DOHH2 (cell line): Measurements from ENCODE around the gene CLCA4.

ENCODE experiments used
- H3F3A ChIP-seq: fragments of 200-600 bp; sonication (generic), shearing (Covaris generic); 2 replicates; pipeline ENCODE4 v1.6.0; 2016; ENCODE audit warnings: antibody characterized with exemption, mild to moderate bottlenecking; ENCODE audit not compliant: control insufficient read depth, insufficient read depth
- H3K27ac ChIP-seq: fragments of 200-600 bp; sonication (generic); 2 replicates; pipeline ENCODE4 v1.5.1; 2014; ENCODE audit warnings: low read depth, mild to moderate bottlenecking, low read length, moderate library complexity
- H3K27me3 ChIP-seq: fragments of 200-600 bp; sonication (generic); 2 replicates; pipeline ENCODE4 v1.6.1; 2014; ENCODE audit warnings: mild to moderate bottlenecking, low read length, mixed read lengths; ENCODE audit not compliant: control insufficient read depth
- H3K36me3 ChIP-seq: fragments of 200-600 bp; sonication (generic); 2 replicates; pipeline ENCODE4 v1.6.1; 2014; ENCODE audit warnings: mild to moderate bottlenecking, low read length, moderate library complexity, mixed read lengths; ENCODE audit not compliant: control insufficient read depth
- H3K4me1 ChIP-seq: fragments of 200-600 bp; sonication (generic); 2 replicates; pipeline ENCODE4 v1.6.1; 2014; ENCODE audit warnings: mild to moderate bottlenecking, low read length, mixed read lengths; ENCODE audit not compliant: control insufficient read depth
- H3K4me2 ChIP-seq: fragments of 200-600 bp; sonication (generic); 2 replicates; pipeline ENCODE4 v1.6.0; 2014; ENCODE audit warnings: mild to moderate bottlenecking, low read length, moderate library complexity
- H3K4me3 ChIP-seq: fragments of 200-600 bp; sonication (generic); 2 replicates; pipeline ENCODE4 v1.5.1; 2014; ENCODE audit warnings: mild to moderate bottlenecking, low read length, mixed read lengths
- H3K79me2 ChIP-seq: fragments of 200-600 bp; sonication (generic); 2 replicates; pipeline ENCODE4 v1.6.1; 2014; ENCODE audit warnings: mild to moderate bottlenecking, low read length, mixed read lengths; ENCODE audit not compliant: control insufficient read depth
- H3K9me2 ChIP-seq: fragments of 200-600 bp; sonication (generic); replicated peaks from 2 replicates; pipeline ENCODE4 v1.6.1; 2014; ENCODE audit warnings: mild to moderate bottlenecking, low read length, mixed read lengths; ENCODE audit not compliant: control insufficient read depth
- H3K9me3 ChIP-seq: fragments of 200-600 bp; sonication (generic); 2 replicates; pipeline ENCODE4 v1.6.1; 2014; ENCODE audit warnings: antibody characterized with exemption, low read length, mixed read lengths; ENCODE audit not compliant: control insufficient read depth, insufficient read depth
- H4K20me1 ChIP-seq: fragments of 200-600 bp; sonication (generic); 2 replicates; pipeline ENCODE4 v1.6.0; 2014; ENCODE audit warnings: low read depth, mild to moderate bottlenecking, antibody characterized with exemption, low read length, moderate library complexity; ENCODE audit not compliant: control insufficient read depth, insufficient read depth
- EZH2phosphoT487 ChIP-seq: fragments of 200-600 bp; sonication (generic); IDR thresholded peaks from 2 replicates; pipeline ENCODE4 v1.6.1; 2017; ENCODE audit warnings: borderline replicate concordance, mild to moderate bottlenecking, antibody characterized with exemption, low read length, moderate library complexity, mixed read lengths
- TF ChIP-seq, protein P1 (sequence below): fragments of 200-600 bp; sonication (generic); IDR thresholded peaks from one replicate; pipeline ENCODE4 v1.5.1; 2014; ENCODE audit warnings: antibody characterized with exemption, mild to moderate bottlenecking, low read depth, low read length; ENCODE audit not compliant: poor library complexity, severe bottlenecking

The CLCA4 gene

DNA sequence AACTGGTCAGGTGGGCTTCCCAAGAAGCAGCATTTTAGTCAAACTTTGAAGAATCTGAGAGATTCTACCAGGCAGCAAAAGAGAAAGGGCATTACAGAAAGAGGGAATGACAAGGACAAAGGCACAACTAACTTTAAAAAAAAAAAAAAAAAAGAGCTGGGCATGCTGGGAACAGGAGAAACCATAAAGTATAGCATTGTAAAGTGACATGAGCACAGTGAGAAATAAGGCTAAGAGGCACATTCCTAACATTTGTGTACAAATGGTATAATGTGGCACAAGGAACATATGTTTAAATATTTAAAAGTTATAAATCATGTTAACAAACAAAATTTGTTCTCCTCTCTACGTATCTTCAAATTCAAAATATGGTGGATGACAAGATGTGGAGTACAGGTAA lies 69.6 kb downstream of the CLCA4 start:
- Histone ChIP-seq H3K27me3 (no peaks in the 10 kb centered on the region), H3K36me3 (no peaks in the 10 kb centered on the region), H4K20me1 (no peaks in the 10 kb centered on the region), H3K9me2 (no peaks in the 10 kb centered on the region), H3K4me3 (0 out of 2 replicates have a peak overlapping the region, but pooled peaks have one; percentile 6), H3K9me3 (peaks cover 10% of the 10 kb centered on the region; the same call in 1 of the 2 replicates), H3F3A (no peaks in the 10 kb centered on the region), H3K79me2 (no peaks in the 10 kb centered on the region), H3K4me2 (peak overlapping the region; percentile 61), H3K4me1 (peaks cover 24% of the 10 kb centered on the region), H3K27ac (no peak overlapping the region)
- TF ChIP-seq, protein P1, sequence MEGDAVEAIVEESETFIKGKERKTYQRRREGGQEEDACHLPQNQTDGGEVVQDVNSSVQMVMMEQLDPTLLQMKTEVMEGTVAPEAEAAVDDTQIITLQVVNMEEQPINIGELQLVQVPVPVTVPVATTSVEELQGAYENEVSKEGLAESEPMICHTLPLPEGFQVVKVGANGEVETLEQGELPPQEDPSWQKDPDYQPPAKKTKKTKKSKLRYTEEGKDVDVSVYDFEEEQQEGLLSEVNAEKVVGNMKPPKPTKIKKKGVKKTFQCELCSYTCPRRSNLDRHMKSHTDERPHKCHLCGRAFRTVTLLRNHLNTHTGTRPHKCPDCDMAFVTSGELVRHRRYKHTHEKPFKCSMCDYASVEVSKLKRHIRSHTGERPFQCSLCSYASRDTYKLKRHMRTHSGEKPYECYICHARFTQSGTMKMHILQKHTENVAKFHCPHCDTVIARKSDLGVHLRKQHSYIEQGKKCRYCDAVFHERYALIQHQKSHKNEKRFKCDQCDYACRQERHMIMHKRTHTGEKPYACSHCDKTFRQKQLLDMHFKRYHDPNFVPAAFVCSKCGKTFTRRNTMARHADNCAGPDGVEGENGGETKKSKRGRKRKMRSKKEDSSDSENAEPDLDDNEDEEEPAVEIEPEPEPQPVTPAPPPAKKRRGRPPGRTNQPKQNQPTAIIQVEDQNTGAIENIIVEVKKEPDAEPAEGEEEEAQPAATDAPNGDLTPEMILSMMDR: no peak
- TF ChIP-seq EZH2phosphoT487: no peak

DNA sequence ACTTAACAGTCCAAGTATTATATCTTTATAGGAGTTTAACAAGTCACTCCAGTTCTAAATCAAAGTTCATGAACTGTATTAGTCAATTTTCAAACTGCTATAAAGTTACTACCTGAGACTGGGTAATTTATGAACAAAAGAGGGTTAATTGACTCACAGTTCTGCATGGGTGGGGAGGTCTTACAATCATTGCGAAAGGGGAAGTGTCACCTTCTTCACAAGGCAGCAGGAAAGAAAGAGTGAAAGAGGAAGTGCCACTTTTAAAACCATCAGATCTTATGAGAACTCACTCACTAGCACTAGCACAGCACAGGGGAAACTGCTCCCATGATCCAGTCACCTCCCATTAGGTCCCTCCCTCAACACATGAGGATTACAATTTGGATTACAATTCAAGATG lies 70.0 kb downstream of the CLCA4 start:
- Histone ChIP-seq H3K4me2 (peak overlapping the region; percentile 61), H3K79me2 (no peaks in the 10 kb centered on the region), H3K27ac (peak overlapping the region; percentile 44), H4K20me1 (no peaks in the 10 kb centered on the region), H3K9me3 (peaks cover 10% of the 10 kb centered on the region; the same call in 1 of the 2 replicates), H3K36me3 (no peaks in the 10 kb centered on the region), H3K27me3 (no peaks in the 10 kb centered on the region), H3K4me3 (peak overlapping the region; percentile 40), H3K9me2 (no peaks in the 10 kb centered on the region), H3F3A (no peaks in the 10 kb centered on the region), H3K4me1 (peaks cover 24% of the 10 kb centered on the region)
- TF ChIP-seq, protein P1: no peak
- TF ChIP-seq EZH2phosphoT487: no peak

DNA sequence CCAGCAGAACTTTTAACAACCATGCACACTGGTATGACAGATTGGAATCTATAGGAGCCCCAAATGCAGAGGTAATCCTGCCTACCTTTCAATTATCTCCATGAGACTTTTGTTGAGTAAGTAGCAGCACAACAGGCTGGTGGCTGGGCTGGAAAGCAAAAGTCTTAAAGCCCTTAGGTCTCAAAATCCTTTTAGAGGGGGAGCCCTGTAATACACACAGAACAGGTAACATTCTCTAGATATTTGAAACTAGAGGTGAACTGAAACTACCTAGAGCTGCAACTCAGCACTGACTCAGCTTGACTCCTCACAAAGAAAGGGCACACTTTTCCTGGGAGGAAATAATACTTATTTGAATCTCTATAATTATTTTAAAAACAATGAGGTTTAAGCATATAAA lies 71.5 kb downstream of the CLCA4 start:
- Histone ChIP-seq H3F3A (no peaks in the 10 kb centered on the region), H4K20me1 (no peaks in the 10 kb centered on the region), H3K4me2 (no peak overlapping the region), H3K27ac (no peak overlapping the region), H3K4me1 (peaks cover 24% of the 10 kb centered on the region), H3K4me3 (no peak overlapping the region), H3K9me2 (no peaks in the 10 kb centered on the region), H3K36me3 (no peaks in the 10 kb centered on the region), H3K27me3 (no peaks in the 10 kb centered on the region), H3K9me3 (peaks cover 10% of the 10 kb centered on the region; the same call in 1 of the 2 replicates), H3K79me2 (no peaks in the 10 kb centered on the region)
- TF ChIP-seq, protein P1: no peak

DNA sequence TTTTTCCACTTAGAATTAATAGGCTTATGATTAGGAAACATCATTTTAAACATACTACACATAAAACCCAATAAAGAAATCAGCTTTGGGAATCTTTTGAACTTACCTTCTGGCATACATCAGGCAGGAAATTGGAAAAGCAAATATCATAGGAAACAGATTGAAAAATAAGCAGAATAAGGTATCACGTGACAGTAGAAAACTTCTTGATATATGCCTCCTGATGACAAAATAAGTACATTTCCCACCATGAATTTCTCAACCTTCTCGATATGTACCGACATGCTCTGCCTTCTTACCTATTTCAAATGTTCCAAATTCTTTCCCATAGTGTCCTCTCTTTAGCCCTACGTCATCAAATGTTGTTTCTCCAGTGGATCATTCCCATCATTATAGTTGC lies 72.4 kb downstream of the CLCA4 start:
- Histone ChIP-seq H3K4me2 (no peak overlapping the region), H3K27me3 (no peaks in the 10 kb centered on the region), H4K20me1 (no peaks in the 10 kb centered on the region), H3K4me1 (peaks cover 24% of the 10 kb centered on the region), H3K36me3 (no peaks in the 10 kb centered on the region), H3K27ac (no peak overlapping the region), H3K9me2 (no peaks in the 10 kb centered on the region), H3K9me3 (peaks cover 2% of the 10 kb centered on the region; the same call in 1 of the 2 replicates), H3K4me3 (no peak overlapping the region), H3F3A (no peaks in the 10 kb centered on the region), H3K79me2 (no peaks in the 10 kb centered on the region)
- TF ChIP-seq EZH2phosphoT487: no peak
- TF ChIP-seq, protein P1: no peak
